Activated CD4-positive, alpha-beta T cell treated with anti-CD3 and anti-CD28 coated beads, Interleukin-2, amount 10 ng/mL, durations not matched to agents 24 days and 14 days (primary cell): ENCODE measurements around the gene NTN1. TPM values are rescaled to one million over a fixed set of nuclear protein-coding genes. Genes with fewer than 3 reads are reported as not detected.
"Not testable (repeated sequence)": the region's sequence is repeated elsewhere in the genome, so short reads cannot be mapped to it uniquely, and the experiment has no call there.

ENCODE experiments used
- DNase-seq: peaks from one replicate; pipeline ENCODE4 v3.0.0; 2022
- H3K27ac Mint-ChIP-seq: one replicate; pipeline ENCODE4 v1.8.0; 2022; ENCODE audit warnings: mild to moderate bottlenecking, mixed read lengths
- H3K27me3 Mint-ChIP-seq: one replicate; pipeline ENCODE4 v1.8.0; 2022; ENCODE audit warnings: mixed read lengths
- H3K36me3 Mint-ChIP-seq: one replicate; pipeline ENCODE4 v1.8.0; 2022; ENCODE audit warnings: low read depth, mild to moderate bottlenecking, mixed read lengths
- H3K4me1 Mint-ChIP-seq: one replicate; pipeline ENCODE4 v1.8.0; 2021; ENCODE audit warnings: mixed read lengths
- H3K4me3 Mint-ChIP-seq: one replicate; pipeline ENCODE4 v1.8.0; 2022; ENCODE audit warnings: mild to moderate bottlenecking, moderate library complexity, mixed read lengths
- H3K9me3 Mint-ChIP-seq: one replicate; pipeline ENCODE4 v1.8.0; 2021; ENCODE audit warnings: mixed read lengths
- intact Hi-C: fragments of 100-400 bp; cut with micrococcal nuclease; formaldehyde crosslinking; loops from one replicate; pipeline ENCODE4 v1.15.1; 2023
- total RNA-seq: library from RNA; stranded (reverse); gene quantifications from 2 replicates; pipeline ENCODE4 v1.2.3, GENCODE V29; 2022

NTN1 gene
- total RNA-seq, 1 donor from 2014 or later: 0.51 TPM

DNA sequence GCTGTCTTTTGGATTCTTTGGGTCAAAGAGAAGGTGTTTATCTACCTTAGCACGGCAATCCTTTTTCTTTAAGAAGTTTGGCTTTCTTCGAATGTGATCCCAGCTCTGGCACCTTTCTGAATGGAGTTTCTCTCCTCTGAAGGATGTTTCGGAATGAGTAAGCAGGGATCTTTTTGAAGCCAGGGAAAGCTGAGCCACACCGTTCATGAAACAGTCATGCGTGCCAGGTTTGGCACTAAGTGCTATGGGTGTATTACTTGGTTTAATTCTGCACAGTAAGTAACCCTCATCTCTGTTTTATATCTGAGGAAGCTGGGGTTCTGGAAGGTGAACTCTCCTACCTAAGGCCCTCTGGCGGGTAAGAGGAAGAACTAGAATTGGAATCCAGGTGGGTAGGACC, 234.5 kb downstream of the NTN1 start:
- intact Hi-C loops: no loop called here
- H3K4me1 Mint-ChIP-seq: peaks cover 18% of the 10 kb centered on the region

GRCh38 chr17:9256361-9256750, 235.0 kb downstream of the NTN1 start:
- Mint-ChIP-seq H3K36me3 (peaks cover under 1% of the 10 kb centered on the region), H3K4me1 (peaks cover 16% of the 10 kb centered on the region), H3K4me3 (no peak overlapping the region), H3K27me3 (no peaks in the 10 kb centered on the region), H3K27ac (no peak overlapping the region), H3K9me3 (no peaks in the 10 kb centered on the region)
- intact Hi-C loops: no loop called here
- DNase-seq: no peak

More for the DNA sequence above, 234.5 kb downstream of the NTN1 start:
- no peaks in the 10 kb centered on the region for H3K9me3 Mint-ChIP-seq
- no peaks in the 10 kb centered on the region for H3K27me3 Mint-ChIP-seq
- no peak for DNase-seq
- peaks cover 2% of the 10 kb centered on the region for H3K36me3 Mint-ChIP-seq
- H3K4me3 Mint-ChIP-seq: no peak overlapping the region
- H3K27ac Mint-ChIP-seq: no peak overlapping the region

- H3K4me3 Mint-ChIP-seq: no peak overlapping the region
- peaks cover 17% of the 10 kb centered on the region for H3K4me1 Mint-ChIP-seq
- H3K27ac Mint-ChIP-seq: no peak overlapping the region
- intact Hi-C loops: no loop called here
- H3K27me3 Mint-ChIP-seq: no peaks in the 10 kb centered on the region
- no peaks in the 10 kb centered on the region for H3K9me3 Mint-ChIP-seq
- H3K36me3 Mint-ChIP-seq: no peaks in the 10 kb centered on the region
- DNase-seq: no peak
These were observed 235.7 kb downstream of the NTN1 start for GRCh38 chr17:9256751-9257629.

GRCh38 chr17:9257630-9257965, 236.3 kb downstream of the NTN1 start:
- intact Hi-C loops: not testable (repeated sequence)

DNA sequence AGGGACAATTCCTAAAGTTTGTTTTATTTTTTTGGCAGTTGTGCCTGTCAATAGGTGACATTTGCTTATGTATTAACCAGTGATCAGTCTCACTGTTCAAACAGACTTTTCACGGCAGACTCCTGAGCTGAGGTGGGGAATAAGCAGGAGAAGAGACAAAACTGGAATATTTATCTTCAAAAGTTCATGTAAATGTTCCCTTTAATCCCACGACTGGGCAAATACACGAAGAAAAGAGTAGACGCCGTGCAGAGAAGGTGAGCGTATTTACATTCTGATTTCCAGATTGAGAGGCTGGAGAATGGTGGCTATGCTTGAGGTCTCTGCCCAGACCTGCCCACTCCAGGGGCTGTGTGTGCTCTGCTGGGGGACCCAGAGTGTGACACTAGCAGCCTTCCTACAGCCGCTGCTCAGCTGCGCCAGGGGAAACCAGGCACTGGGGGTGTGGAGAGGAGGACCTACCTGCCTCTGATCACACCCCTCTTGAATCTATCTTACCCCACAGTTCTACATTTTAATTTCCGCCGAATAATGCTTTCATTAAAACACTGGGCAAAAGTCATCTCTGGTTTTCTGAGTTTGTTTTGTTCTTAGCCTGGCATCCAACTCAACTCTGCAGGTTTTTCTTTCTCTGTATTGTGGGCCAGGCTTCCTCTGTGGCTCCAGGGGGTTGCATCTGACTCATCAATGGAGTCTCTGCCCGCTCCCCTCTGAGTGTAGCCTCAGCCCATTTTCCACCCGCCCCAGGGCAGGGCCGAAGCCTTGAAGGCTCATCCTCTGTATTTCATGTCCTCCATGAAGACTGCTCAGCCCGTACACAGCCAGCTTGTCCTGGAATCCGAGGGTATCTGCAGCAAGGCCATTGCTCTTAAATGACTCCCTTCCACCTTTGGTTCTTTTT, 237.1 kb downstream of the NTN1 start:
- DNase-seq: no peak
- intact Hi-C loops: no loop called here
- H3K4me1 Mint-ChIP-seq: peaks cover 8% of the 10 kb centered on the region
- no peaks in the 10 kb centered on the region for H3K9me3 Mint-ChIP-seq
- no peaks in the 10 kb centered on the region for H3K27me3 Mint-ChIP-seq
- H3K27ac Mint-ChIP-seq: no peak overlapping the region
- H3K36me3 Mint-ChIP-seq: no peaks in the 10 kb centered on the region
- H3K4me3 Mint-ChIP-seq: no peak overlapping the region

More at GRCh38 chr17:9257630-9257965, 236.3 kb downstream of the NTN1 start:
- H3K4me3 Mint-ChIP-seq, DNase-seq, H3K36me3 Mint-ChIP-seq, H3K27me3 Mint-ChIP-seq, H3K9me3 Mint-ChIP-seq, H3K27ac Mint-ChIP-seq: not testable (repeated sequence)
- H3K4me1 Mint-ChIP-seq: peaks cover 16% of the 10 kb centered on the region

DNA sequence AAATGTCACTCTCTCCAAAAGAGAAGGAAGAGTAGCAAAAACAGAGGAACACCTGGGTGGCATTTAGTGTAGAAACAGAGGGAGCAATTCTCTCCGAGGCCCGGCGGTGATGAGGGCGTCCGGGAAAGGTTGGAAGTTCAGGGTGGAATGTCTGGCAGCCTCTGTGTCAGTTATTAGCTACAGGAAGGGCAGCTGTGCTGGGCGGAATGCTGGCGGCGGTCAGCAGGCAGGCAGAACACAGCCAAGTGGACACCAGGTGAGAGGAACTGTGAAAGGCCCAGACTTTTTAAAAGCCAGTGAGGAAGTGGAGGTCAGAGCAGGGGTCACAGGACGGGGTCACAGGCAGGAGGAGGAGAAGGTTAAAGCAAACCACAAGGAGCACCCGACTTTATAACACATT, 238.1 kb downstream of the NTN1 start:
- H3K27me3 Mint-ChIP-seq: no peaks in the 10 kb centered on the region
- H3K9me3 Mint-ChIP-seq: peaks cover 7% of the 10 kb centered on the region
- H3K27ac Mint-ChIP-seq: no peak overlapping the region
- DNase-seq: no peak
- no peaks in the 10 kb centered on the region for H3K36me3 Mint-ChIP-seq
- intact Hi-C loops: no loop called here
- H3K4me3 Mint-ChIP-seq: no peak overlapping the region
- H3K4me1 Mint-ChIP-seq: peaks cover 6% of the 10 kb centered on the region

GRCh38 chr17:9261081-9262012, 240.0 kb downstream of the NTN1 start:
- Mint-ChIP-seq H3K4me3 (no peak overlapping the region), H3K4me1 (peaks cover 4% of the 10 kb centered on the region), H3K27me3 (no peaks in the 10 kb centered on the region), H3K9me3 (peaks cover 7% of the 10 kb centered on the region), H3K27ac (no peak overlapping the region), H3K36me3 (no peaks in the 10 kb centered on the region)
- intact Hi-C loops: no loop called here
- DNase-seq: no peak

GRCh38 chr17:9266031-9266680, 244.8 kb downstream of the NTN1 start:
- Mint-ChIP-seq H3K27ac (no peak overlapping the region), H3K4me1 (peaks cover 4% of the 10 kb centered on the region), H3K36me3 (no peaks in the 10 kb centered on the region), H3K4me3 (no peak overlapping the region), H3K27me3 (no peaks in the 10 kb centered on the region), H3K9me3 (peaks cover 7% of the 10 kb centered on the region)
- no peak for DNase-seq
- intact Hi-C loops: no loop called here

GRCh38 chr17:9266697-9267117, 245.4 kb downstream of the NTN1 start:
- Mint-ChIP-seq H3K36me3 (no peaks in the 10 kb centered on the region), H3K4me1 (no peaks in the 10 kb centered on the region), H3K9me3 (peaks cover 7% of the 10 kb centered on the region), H3K4me3 (no peak overlapping the region), H3K27me3 (no peaks in the 10 kb centered on the region), H3K27ac (no peak overlapping the region)
- intact Hi-C loops: no loop called here
- DNase-seq: no peak

- DNase-seq: no peak
- no peak overlapping the region for H3K4me3 Mint-ChIP-seq
- peaks cover 7% of the 10 kb centered on the region for H3K9me3 Mint-ChIP-seq
- H3K27me3 Mint-ChIP-seq: no peaks in the 10 kb centered on the region
- H3K27ac Mint-ChIP-seq: no peak overlapping the region
- peaks cover 6% of the 10 kb centered on the region for H3K4me1 Mint-ChIP-seq
- no peaks in the 10 kb centered on the region for H3K36me3 Mint-ChIP-seq
- intact Hi-C loops: no loop called here
These were observed 247.2 kb downstream of the NTN1 start for GRCh38 chr17:9268546-9268945.

GRCh38 chr17:9269350-9270035, 248.2 kb downstream of the NTN1 start:
- Mint-ChIP-seq H3K27me3 (no peaks in the 10 kb centered on the region), H3K4me1 (peaks cover 14% of the 10 kb centered on the region), H3K36me3 (no peaks in the 10 kb centered on the region), H3K4me3 (no peak overlapping the region), H3K27ac (no peak overlapping the region), H3K9me3 (no peaks in the 10 kb centered on the region)
- intact Hi-C loops: loop anchor here (5.0 kb wide), 1 partner anchor 32 kb away; no protein-coding TSS in a partner anchor
- no peak for DNase-seq

GRCh38 chr17:9270921-9271320, 249.6 kb downstream of the NTN1 start:
- H3K9me3 Mint-ChIP-seq: no peaks in the 10 kb centered on the region
- H3K27ac Mint-ChIP-seq: no peak overlapping the region
- intact Hi-C loops: loop anchor here (5.0 kb wide), 1 partner anchor 34 kb away; no protein-coding TSS in a partner anchor
- H3K4me1 Mint-ChIP-seq: peaks cover 16% of the 10 kb centered on the region
- no peaks in the 10 kb centered on the region for H3K36me3 Mint-ChIP-seq
- no peaks in the 10 kb centered on the region for H3K27me3 Mint-ChIP-seq
- no peak for DNase-seq
- no peak overlapping the region for H3K4me3 Mint-ChIP-seq
